Measurements from ENCODE around the gene ATXN7L1.
"Not testable (repeated sequence)": the region's sequence is repeated elsewhere in the genome, so short reads cannot be mapped to it uniquely, and the experiment has no call there.

Gene ATXN7L1

DNA sequence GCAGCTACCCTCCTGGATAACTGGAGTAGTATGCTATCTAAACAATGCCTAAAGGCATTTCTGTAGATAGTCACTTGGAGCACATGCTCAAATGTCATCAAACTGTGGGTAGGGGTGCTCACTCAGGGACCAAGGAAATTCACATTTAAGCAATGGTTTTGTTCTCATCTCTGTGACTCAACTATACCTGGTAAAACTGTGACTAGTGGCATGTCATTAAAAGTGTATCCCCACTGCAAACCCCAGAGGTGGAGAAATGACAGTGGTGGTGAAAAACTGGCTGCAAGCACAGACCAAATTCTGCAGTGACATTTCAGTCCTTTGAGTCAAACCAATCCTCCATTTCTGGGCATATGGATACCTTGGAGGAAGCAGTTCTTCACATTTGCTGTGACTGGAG is 160.9 kb downstream of the ATXN7L1 start:
- H3K4me1 Mint-ChIP-seq, result peaks cover 22% of the 10 kb centered on the region
- no peak overlapping the region for H3K27ac Mint-ChIP-seq
- H3K9me3 Mint-ChIP-seq, result peaks cover 36% of the 10 kb centered on the region
- H3K36me3 Mint-ChIP-seq (ENCODE audit: low read depth), result peaks cover 37% of the 10 kb centered on the region
- TF ChIP-seq, protein P1, sequence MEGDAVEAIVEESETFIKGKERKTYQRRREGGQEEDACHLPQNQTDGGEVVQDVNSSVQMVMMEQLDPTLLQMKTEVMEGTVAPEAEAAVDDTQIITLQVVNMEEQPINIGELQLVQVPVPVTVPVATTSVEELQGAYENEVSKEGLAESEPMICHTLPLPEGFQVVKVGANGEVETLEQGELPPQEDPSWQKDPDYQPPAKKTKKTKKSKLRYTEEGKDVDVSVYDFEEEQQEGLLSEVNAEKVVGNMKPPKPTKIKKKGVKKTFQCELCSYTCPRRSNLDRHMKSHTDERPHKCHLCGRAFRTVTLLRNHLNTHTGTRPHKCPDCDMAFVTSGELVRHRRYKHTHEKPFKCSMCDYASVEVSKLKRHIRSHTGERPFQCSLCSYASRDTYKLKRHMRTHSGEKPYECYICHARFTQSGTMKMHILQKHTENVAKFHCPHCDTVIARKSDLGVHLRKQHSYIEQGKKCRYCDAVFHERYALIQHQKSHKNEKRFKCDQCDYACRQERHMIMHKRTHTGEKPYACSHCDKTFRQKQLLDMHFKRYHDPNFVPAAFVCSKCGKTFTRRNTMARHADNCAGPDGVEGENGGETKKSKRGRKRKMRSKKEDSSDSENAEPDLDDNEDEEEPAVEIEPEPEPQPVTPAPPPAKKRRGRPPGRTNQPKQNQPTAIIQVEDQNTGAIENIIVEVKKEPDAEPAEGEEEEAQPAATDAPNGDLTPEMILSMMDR (IDR thresholded peaks at IDR 0.05), result no peak
- no peak overlapping the region for H3K4me3 Mint-ChIP-seq
- no peak for DNase-seq
- peaks cover 2% of the 10 kb centered on the region for H3K27me3 Mint-ChIP-seq (ENCODE audit: low read depth, poor library complexity)

DNA sequence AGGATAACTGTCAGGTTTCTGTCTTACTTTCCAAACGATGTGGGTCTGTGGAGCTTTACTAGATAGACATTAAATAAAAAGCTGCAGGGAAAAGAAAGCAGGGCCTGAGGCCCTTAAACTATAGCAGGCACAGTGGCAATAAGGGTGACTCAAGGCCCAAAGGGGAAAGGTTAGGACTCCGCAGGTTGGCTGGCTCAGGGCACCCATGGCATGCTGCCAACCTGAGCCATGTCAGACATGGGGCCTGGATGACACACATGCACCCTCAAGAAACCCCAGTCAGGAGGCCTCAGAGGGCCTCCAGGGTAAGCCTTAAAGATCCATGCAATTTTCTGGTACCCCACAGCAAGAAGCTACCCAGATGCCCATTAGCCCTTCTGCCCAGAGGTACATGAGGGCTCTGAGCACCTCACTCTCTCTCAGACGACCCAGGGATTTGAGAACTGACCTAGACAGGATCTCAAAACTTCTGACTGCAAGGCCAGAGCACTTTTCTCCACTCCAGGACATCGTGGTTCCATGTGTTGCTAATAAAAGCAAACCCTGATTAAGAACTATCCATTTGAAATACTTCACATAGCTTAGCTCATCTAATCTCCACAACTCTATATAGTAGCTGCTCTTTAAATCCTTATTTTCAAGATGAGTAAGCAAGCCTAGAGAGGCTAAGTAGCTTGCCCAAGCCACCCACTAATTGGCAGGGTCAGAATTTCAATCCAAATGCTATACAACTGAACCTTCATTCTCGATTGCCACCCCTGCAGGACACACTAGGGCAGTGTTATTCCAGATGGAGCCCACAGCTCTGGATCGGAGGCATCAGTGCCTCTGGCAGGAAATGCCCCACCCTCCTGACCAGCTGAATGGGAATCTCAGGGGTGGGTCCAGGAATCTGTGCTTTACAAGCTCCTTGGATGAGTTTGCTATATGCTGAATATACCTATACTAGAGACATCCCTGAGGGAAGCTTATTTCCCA is 162.6 kb downstream of the ATXN7L1 start:
- H3K27ac Mint-ChIP-seq, result no peak overlapping the region
- TF ChIP-seq, protein P1 (IDR thresholded peaks at IDR 0.05), result no peak
- peaks cover 50% of the 10 kb centered on the region for H3K9me3 Mint-ChIP-seq
- DNase-seq, result no peak
- H3K36me3 Mint-ChIP-seq (ENCODE audit: low read depth), result peaks cover 51% of the 10 kb centered on the region
- peaks cover 9% of the 10 kb centered on the region for H3K4me1 Mint-ChIP-seq
- H3K27me3 Mint-ChIP-seq (ENCODE audit: low read depth, poor library complexity), result peaks cover 2% of the 10 kb centered on the region
- no peak overlapping the region for H3K4me3 Mint-ChIP-seq

DNA sequence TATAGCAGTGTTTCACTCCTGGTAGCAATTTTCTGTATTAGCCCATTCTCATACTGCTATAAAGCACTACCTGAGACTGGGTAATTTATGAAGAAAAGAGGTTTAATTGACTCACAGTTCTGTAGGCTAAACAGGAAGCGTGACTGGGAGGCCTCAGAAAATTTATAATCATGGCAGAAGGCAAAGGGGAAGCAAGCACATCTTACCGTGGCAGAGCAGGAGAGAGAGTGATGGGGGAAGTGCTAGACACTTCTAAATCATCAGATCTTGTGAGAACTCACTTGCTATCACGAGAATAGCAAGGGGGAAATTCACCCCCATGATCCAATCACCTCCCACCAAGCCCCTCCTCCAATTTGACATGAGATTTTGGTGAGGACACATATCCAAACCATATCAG is 163.5 kb downstream of the ATXN7L1 start:
- TF ChIP-seq, protein P1 (IDR thresholded peaks at IDR 0.05), result no peak
- peaks cover 50% of the 10 kb centered on the region for H3K9me3 Mint-ChIP-seq
- no peak overlapping the region for H3K4me3 Mint-ChIP-seq
- peaks cover 54% of the 10 kb centered on the region for H3K36me3 Mint-ChIP-seq (ENCODE audit: low read depth)
- no peaks in the 10 kb centered on the region for H3K27me3 Mint-ChIP-seq (ENCODE audit: low read depth, poor library complexity)
- peaks cover 4% of the 10 kb centered on the region for H3K4me1 Mint-ChIP-seq
- no peak for DNase-seq
- H3K27ac Mint-ChIP-seq, result no peak overlapping the region

DNA sequence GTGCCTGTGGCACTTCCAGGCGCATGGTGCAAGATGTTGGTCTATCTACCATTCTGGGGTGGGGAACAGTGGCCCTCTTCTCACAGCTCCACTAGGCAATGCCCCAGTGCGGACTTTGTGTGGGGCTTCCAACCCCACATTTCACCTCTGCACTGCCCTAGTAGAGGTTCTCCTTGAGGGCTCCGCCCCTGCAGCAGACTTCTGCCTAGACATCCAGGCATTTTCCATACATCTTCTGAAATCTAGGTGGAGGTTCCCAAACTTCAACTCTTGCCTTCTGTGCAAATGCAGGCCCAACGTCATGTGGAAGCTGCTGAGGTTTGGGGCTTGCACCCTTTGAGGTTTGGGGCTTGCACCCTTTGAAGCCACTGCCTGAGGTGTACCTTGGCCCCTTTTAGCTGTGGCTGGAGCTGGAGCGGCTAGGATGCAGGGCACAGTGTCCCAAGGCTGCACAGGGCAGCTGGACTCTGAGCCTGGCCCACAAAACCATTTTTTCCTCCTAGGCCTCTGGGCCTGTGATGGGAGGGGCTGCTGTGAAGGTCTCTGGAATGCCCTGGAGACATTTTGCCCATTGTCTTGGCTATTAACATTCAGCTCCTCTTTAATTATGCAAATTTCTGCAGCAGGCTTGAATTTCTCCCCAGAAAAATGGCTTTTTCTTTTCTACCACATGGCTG is 164.5 kb downstream of the ATXN7L1 start:
- peaks cover 3% of the 10 kb centered on the region for H3K27me3 Mint-ChIP-seq (ENCODE audit: low read depth, poor library complexity)
- H3K9me3 Mint-ChIP-seq, result peaks cover 50% of the 10 kb centered on the region
- peaks cover 14% of the 10 kb centered on the region for H3K4me1 Mint-ChIP-seq
- no peak overlapping the region for H3K27ac Mint-ChIP-seq
- H3K36me3 Mint-ChIP-seq (ENCODE audit: low read depth), result peaks cover 64% of the 10 kb centered on the region
- no peak overlapping the region for H3K4me3 Mint-ChIP-seq
- DNase-seq, result no peak
- TF ChIP-seq, protein P1 (IDR thresholded peaks at IDR 0.05), result no peak

DNA sequence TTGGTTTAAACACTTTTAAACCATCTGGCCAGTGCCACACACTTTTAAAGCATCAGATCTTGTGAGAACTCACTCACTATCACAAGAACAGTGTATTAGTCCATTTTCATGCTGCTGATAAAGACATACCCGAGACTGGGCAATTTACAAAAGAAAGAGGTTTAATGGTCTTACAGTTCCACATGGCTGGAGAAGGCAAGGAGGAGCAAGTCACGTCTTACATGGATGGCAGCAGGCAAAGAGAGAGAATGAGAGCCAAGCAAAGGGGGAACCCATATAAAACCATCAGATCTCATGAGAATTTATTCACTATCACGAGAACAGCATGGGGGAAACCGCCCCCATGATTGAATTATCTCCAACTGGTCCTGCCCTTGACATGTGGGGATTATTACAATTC is 165.7 kb downstream of the ATXN7L1 start:
- not testable (repeated sequence) for H3K4me3 Mint-ChIP-seq, H3K27ac Mint-ChIP-seq
- H3K9me3 Mint-ChIP-seq, result peaks cover 50% of the 10 kb centered on the region

DNA sequence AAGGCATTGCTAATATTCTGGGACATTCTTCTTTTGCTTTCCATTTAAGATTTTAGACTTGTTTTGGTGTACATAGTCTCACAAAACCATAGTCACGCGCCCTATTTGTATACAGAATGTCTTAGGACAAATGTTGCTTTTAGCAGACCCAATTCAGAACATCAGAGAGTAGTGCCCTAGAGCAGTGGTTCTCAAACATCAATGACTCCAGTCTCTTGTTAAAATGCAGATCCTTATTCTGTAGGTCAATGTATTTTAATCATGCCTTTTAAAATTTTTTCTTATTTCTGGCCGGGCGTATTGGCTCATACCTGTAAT is 167.7 kb downstream of the ATXN7L1 start:
- H3K9me3 Mint-ChIP-seq, result peaks cover 46% of the 10 kb centered on the region
- TF ChIP-seq, protein P1 (IDR thresholded peaks at IDR 0.05), result no peak
- peaks cover 71% of the 10 kb centered on the region for H3K36me3 Mint-ChIP-seq (ENCODE audit: low read depth)
- peaks cover 15% of the 10 kb centered on the region for H3K4me1 Mint-ChIP-seq
- no peak for DNase-seq
- H3K4me3 Mint-ChIP-seq, result no peak overlapping the region
- no peak overlapping the region for H3K27ac Mint-ChIP-seq
- peaks cover 3% of the 10 kb centered on the region for H3K27me3 Mint-ChIP-seq (ENCODE audit: low read depth, poor library complexity)

More for the DNA sequence above, 165.7 kb downstream of the ATXN7L1 start:
- not testable (repeated sequence) for DNase-seq; H3K27me3 Mint-ChIP-seq (ENCODE audit: low read depth, poor library complexity)
- peaks cover 67% of the 10 kb centered on the region for H3K36me3 Mint-ChIP-seq (ENCODE audit: low read depth)
- H3K4me1 Mint-ChIP-seq, result peaks cover 15% of the 10 kb centered on the region

All from nephron progenitor cell (in vitro differentiated cells).